NCI-H82 (cell line): ENCODE measurements around the gene PIGR.

Experiments
- DNase-seq: peaks from one replicate; lab custom pipeline; 2025; lab: John Stamatoyannopoulos, UW

The PIGR gene

DNA sequence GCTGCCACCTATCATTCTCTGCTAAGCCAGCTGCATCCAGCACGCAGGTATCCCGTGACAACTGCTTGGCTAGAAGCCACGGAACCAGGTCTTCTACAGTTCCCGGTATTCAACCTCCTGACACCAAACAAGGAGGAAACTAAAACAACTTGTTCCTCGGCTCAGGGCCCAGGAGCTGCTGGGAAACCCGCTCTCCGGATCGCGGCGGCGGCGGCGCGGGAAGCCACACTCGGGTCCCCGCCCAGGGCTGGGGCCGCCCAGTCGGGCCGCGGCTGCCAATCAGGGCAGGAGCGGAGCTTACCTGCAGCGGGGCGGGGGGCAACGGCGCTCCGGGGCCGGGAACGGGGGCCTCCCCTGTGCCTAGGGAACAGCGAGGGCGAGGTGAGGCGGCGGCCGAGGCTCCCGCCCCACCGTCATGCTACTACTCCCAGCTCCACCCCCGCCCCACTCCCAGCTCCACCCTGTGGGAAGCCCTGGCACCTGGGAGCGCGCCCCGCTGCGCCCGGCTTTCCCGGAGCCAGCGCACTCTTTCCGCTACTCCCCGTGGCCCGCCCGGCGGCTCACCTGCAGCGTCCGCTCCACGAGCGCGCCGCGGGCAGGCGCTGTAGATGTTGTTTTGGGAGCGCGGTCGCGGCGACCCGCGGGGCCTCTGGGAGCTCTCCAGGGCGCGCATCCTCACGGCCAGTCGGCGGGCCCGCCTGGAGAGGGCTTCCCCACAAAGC lies 36.9 kb downstream of the PIGR start:
- peak; percentile 43 for DNase-seq

DNA sequence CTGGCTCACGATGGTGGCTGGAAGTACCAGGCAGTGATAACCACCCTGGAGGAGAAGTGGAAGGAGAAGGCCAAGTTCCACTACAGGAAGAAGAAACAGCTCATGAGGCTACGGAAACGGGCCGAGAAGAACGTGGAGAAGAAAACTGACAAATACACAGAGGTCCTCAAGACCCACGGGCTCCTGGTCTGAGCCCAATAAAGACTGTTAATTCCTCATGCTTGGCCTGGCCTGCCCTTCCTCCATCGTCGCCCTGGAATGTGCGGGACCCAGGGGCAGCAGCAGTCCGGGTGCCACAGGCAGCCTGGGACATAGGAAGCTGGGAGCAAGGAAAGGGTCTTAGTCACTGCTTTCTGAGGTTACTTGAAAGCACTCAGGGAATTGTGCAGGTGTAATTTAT lies 38.2 kb downstream of the PIGR start:
- DNase-seq: no peak

DNA sequence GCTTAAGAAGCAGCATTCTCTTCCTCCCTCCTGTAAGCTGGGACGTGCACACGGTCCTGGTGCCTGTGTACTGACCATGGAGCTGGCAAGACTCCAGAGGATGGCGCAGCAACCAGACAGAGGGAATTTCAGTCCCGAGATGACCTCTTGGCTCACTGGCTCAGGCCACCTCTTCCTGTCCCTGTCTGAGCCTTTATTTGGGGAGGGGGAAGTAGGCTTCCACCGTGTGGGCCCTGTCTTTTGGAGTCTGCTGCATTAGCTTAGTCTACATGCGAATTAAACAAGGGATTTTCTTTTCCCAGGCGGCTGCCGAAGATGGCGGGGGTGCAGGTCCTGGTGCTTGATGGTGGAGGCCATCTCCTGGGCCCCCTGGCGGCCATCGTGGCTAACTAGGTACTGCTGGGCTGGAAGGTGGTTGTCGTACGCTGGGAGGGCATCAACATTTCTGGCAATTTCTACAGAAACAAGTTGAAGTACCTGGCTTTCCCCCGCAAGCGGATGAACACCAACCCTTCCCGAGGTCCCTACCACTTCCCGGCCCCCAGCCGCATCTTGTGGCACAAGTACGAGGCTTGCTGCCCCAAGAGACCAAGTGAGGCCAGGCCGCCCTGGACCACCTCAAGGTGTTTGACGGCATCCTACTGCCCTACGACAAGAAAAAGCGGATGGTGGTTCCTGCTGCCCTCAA lies 38.8 kb downstream of the PIGR start:
- peak; percentile 75 for DNase-seq

DNA sequence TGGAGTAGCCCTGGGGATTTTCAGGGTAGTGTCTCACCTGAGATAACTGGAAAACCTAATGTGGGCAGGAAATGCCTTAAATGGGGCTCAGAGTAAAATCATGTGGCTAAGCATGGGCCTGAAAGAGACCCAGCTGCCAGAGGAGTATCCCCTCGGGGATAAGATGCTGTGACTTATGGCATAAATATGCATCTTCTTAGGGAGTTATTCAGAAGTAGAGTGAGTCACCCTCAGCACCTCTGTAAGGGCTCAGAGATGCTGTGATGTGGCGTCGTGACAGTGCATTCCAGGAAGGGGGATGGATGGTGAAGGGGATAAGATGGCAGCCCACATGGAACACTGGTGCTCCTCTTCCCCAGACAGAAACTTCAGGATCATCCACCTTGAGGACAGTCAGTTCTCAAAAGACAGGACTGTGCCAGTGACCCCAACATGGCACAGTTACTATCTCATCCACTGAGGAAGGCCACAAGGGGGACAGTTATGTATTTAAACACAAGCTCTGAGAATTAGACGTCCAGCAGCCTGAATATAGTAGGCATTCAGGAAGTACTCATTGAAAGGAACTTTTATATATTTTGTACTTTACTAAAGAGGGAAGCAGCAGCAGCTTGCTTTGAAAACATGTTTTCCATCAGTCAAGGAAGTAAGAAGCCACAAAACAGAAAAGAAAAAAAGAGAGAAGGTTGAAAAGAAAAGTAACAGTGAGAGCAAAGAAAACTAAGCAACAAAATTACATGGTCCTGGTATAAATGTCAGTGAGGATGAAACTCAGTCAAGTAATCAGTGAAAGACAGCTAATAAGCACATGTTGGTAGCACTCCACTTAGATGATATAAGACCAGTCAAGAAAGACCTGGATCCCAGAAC lies 40.7 kb downstream of the PIGR start:
- DNase-seq: no peak

DNA sequence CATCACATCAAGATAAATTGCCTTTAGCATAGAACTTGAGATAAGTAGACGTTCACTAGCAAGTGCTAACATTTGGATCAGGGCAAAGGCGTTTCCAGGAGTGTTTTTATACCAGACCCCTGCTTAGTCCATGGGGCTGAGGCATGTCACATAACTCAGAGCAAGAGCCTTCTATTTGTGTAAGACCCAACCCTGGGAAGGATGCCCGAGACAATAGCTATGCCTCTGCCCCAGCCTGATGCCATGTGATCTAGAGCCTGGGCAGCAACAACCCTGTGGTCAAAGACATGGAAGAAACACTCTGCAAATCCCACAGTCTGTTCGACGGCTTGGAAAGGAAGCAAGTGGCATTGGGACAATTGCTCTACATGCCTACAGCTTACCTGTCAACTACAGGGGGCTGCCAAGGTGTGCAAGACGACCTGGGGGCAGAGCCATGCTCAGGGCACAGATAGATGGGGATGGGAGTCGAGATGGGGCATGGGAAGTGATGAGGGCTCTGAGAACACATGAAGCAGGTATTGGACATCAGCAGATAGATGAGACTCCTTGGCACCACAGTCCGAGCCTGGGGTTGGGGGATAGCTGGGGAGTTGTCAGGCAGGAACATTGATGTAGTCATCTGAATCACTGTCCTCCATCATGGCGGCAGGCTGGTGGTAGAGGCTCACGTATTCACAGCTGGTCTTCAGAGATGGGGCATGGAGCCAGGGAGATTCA lies 41.7 kb downstream of the PIGR start:
- no peak for DNase-seq

DNA sequence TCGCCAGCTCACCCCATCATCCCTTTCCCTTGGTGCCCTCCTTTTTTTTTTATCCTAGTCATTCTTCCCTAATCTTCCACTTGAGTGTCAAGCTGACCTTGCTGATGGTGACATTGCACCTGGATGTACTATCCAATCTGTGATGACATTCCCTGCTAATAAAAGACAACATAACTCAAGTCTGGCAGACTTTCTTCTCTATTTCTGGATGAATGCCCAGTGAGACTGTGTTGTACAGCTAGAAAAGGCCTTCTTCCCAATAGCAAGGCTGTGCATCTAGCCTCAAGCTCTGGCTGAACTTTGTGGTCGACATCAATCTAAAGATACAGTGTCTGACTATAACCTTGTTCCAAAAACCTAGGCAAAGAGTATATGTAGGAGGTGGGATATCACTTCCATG lies 42.6 kb downstream of the PIGR start:
- no peak for DNase-seq

DNA sequence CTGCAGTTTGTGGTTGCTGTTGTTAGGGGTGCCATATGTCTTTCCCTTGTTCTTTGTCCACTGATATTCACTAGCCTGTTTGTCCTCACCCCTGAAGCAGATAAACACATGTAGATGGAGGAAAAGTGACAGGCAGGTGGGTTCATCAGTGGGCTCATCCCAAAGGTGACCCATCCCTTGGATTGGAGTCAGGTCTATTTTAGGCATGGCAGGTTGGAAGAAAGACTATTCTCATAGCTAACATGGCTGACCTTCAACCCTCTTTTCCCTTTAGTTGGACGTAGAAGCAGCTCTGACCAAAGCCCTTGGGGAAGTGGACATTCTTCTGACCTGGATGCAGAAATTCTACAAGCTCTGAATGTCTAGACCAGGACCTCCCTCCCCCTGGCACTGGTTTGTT lies 43.6 kb downstream of the PIGR start:
- no peak for DNase-seq

DNA sequence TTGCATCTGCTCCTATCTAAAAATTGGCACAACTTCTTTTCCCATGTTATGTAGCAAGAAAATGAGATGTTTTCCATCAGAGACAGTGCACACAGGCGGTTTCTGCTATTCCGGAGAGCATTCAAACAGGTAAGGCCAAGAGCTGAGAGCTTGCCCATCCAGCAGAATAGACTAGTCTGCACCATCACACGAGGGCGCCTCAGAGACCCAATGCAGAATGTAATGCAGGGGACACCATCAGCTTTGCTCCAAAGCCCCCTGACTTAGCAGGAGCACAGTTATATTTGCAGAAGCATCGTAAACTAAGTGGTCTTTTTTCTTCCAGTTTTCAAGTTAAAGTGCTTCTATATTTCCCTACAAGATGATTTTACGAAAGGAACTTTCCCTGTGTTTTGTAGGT lies 44.3 kb downstream of the PIGR start:
- DNase-seq: no peak

DNA sequence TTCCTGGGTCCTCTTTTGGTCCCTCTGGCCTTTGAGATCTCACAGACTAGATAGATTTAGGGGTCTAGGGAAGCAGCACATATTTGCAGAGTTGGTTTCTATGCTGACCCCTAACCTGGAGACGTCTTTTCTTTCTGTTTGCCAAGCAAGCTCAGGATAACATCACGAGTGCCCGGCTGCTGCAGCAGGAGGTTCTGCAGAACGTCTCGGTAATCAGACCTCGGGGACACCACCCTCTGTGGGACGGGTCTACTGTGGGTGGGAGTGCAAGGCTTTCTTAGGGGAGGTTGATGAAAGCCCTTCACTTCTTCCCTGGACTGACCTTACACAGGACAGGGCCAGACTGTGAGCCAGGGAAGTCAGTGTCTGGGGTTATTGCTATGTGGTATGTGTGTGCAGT lies 46.1 kb downstream of the PIGR start:
- no peak for DNase-seq

DNA sequence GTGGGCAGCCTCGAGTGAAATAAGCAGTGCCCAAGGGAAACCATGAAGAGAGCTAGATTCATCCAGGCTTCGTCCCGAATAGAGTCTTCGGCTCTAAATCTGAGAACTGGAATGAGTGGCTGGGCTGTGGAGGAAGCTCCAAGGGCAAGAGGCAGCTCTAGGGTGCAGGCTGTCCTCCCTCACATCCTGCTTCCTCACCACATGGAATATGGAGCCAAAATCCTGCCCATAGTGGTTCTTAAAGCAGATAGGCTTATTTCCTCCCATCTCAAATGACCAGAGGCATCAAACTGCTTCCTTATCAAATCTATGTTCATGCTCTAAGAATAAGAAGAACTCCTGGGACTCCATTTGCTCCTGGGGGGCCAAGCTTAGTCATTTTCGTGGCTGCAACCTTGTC lies 46.5 kb downstream of the PIGR start:
- no peak for DNase-seq

DNA sequence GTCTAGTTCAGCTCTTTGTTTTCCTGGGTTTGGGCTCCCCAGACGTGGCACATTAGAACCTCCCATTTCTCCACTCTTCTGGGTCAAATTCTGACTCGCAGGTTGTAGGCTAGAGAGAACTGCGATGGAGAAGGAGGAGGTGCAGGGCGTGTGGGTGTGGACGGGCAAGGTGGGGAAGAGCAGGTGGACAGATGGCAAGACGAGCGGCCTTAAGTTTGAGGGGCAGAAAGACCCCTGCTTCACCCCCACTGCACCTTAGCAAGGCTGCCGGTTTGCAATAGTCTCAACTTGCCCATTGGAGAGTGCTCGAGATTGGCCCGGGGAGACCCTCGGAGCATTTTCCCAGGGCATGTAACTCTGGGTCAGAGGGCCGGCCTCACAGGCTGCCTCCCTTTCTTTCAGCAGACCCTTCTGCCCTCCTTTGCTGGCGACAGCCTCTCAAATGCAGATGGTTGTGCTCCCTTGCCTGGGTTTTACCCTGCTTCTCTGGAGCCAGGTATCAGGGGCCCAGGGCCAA lies 47.3 kb downstream of the PIGR start:
- no peak for DNase-seq

DNA sequence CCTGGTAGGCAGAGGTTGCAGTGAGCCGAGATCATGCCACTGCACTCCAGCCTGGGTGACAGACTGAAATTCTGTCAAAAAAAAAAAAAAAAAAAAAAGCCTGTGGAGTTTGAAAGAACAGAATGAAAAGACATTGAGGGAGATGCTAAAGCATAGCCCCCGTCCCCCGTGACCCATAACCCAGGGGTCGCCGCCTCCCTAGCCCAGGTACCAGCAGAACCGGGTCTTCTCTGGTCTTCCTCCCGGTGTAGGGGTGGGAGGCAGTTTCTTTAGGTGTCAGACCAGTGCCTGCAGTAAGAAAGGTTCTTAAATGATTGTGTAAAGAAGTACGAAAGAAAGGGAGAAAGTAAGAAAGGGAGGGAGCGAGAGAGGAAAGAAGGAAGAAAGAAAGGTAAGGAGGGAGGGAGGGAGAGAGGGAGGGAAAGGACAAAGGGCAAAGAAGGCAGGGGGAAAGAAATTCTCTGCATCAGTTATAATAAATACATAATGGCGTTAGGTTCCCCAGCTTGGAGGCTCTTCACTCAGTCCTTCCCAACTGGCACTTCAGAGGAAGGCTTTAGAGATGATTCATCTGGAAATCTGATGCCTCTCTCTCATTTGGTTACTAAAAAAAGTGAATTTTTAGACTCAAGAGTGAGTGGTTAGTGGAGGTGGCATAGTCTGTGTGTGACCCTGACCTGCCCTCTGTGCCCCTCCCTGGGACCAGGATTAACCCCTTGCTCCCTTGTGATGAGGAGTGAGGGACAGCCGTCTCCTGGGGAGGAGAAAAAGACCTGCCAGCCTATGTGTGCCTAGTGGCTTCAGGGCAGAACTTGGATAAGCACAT lies 48.0 kb downstream of the PIGR start:
- DNase-seq: no peak

DNA sequence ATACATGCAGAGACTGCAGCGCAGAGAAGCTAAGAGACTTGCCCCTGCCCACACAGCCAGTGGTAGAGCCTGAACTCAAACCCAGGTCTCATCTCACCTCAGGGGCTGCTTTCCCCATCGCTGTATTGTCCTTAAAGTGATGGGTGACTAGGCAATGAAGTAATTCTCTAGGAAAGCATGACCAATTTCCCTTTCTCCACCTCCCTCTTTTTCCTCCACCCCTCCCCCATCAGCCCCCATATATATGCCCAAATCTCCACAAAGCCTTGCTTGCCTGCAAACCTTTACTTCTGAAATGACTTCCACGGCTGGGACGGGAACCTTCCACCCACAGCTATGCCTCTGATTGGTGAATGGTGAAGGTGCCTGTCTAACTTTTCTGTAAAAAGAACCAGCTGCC lies 49.1 kb downstream of the PIGR start, which contains the start of gene IL24:
Gene IL24 (plus strand): TSS at position 269 of the 400 bp plus-strand sequence. CDS start 390 bp downstream, outside the sequence.
- no peak for DNase-seq

DNA sequence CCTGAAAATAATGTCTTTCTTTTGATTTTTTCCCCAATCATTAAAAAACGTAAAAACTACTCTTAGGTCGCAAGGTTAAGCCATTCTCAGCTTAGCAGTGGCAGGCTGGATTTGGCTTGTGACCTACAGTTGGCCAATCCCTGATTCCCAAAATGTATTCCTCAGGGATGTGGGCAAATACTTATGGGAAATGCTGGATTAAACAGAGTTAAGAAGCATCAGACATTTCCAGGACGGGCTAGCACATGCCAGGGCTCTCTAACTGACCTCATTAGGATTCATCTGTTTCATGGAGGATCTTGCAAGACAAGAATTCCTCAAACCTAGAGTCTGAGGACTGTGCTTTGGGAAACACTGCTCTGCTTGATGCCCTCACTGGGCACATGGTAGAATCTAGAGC lies 50.0 kb downstream of the PIGR start:
- peak; percentile 67 for DNase-seq

DNA sequence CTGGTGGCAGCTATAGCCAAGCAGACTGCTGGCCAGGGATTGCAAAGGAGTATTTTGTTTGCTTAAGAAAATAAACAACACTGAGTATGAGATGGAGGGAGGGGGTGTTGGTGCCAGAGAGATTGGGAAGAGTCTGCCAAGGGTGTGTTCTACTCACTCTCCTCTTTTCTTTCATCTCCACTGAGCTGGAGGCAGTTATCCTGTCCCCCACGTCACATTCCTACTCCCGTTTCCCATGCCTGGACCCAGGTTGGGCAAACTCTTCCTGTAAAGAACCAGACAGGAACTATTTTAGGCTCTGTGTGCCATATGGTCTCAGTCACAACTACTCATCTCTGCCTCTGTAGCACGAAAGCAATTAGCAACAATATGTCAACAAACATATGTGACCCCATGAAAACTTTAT lies 50.4 kb downstream of the PIGR start:
- peak; percentile 58 for DNase-seq

DNA sequence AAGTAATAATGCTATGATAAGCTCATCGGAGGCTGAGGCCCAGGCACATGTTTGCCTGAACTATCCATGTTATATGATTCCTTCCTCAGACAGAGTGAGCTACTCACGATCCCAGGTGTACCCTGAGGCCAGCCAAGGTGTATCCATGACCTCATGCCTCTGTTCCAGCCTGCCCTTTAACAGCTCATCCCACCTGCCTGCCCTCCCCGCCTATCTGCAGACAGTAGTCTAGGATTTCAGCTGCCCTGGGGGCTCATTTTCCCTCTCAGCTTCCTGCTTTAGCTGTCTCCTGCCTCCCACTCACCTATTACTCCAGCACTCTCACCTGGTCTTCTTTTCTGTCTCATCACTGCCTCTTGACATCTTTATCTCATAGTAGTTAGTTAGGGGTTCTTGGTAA lies 50.9 kb downstream of the PIGR start:
- DNase-seq: no peak

DNA sequence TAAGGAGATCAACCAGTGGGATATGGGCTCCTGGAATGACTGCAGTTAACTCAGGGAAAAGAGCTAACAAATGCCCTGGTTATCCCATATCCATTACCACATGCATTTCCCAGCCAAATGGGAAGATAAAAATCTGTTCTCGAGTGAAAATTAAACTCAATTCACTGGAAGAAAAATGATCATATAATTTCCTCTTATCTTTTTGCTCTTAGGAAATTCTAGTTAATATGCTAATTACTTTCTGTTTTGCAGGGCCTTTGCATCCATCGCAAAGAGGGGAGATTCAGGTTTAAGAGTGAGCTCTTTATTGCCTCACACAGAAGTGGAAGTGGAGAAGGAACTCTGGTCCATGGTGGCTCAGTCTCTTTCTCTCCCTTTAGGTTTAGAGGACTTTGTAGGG lies 52.9 kb downstream of the PIGR start:
- no peak for DNase-seq

DNA sequence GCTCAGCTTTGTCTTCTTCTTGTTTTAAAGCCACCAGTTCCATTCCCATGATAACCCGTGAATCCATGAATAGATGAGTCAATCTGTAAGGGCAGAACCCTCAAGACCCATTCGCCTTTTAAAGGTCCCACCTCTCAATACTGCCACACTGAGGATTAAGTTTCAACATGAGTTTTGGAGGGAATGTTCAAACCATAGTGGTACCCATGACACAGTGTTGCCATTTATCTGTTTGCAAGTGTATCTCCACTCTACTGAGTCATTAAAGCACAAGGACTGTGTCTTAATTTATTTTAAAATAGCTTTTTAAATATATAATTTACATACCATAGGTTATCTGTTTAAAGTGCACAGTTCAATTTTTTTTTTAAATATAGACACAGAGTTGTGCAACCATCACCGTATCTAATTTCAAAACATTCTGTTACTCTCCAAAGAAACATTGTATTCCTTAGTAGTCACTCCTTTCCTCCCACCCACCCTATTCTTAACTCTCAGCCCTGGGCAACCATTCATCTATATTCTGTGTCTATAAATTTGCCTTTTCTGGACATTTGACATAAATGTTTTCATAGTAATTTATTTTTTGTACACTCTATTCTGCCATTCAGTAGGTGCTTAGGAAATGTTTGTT lies 53.8 kb downstream of the PIGR start:
- DNase-seq: no peak

DNA sequence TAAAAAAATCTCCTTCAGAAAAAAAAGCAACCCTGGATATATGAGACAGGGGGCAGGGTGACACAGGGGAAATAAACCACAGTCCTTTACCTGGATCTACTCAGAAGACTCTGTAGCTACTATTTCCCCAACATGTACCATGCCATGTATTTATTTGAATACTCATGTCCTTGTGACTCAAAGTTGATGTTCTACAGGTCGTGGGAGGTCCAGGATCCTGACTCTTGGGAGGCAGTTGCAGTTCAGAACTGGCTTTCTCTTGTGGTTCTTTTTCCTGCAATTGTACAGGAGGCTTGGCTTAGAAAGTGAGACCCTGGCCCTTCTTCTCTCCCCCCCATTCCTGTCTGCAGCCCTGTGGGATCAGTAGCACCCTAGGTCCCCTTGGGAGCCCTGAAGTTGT lies 54.9 kb downstream of the PIGR start:
- DNase-seq: no peak
